Measurements from ENCODE around the gene CRISP3. TPM values are rescaled to one million over a fixed set of nuclear protein-coding genes. Genes with fewer than 3 reads are reported as not detected.

The CRISP3 gene
- total RNA-seq, 4 donors from 2014 or later, result not detected

GRCh38 chr6:49782293-49782692 is 38.1 kb upstream of the CRISP3 start:
- Histone ChIP-seq H3K4me3 (replicated peaks in 1 of 3) (no peak overlapping the region), H3K4me1 (no peaks in the 10 kb centered on the region), H3K27me3 (no peaks in the 10 kb centered on the region), H3K27ac (no peak overlapping the region), H3K36me3 (no peaks in the 10 kb centered on the region), H3K9me3 (no peaks in the 10 kb centered on the region)
- DNase-seq, result no peak
- WGBS, 2 donors, result 46 to 63% methylated on average over 1 of the region's 1 CpG
- intact Hi-C loops (cut with DNase I), result no loop called here
- TF ChIP-seq, protein P1, sequence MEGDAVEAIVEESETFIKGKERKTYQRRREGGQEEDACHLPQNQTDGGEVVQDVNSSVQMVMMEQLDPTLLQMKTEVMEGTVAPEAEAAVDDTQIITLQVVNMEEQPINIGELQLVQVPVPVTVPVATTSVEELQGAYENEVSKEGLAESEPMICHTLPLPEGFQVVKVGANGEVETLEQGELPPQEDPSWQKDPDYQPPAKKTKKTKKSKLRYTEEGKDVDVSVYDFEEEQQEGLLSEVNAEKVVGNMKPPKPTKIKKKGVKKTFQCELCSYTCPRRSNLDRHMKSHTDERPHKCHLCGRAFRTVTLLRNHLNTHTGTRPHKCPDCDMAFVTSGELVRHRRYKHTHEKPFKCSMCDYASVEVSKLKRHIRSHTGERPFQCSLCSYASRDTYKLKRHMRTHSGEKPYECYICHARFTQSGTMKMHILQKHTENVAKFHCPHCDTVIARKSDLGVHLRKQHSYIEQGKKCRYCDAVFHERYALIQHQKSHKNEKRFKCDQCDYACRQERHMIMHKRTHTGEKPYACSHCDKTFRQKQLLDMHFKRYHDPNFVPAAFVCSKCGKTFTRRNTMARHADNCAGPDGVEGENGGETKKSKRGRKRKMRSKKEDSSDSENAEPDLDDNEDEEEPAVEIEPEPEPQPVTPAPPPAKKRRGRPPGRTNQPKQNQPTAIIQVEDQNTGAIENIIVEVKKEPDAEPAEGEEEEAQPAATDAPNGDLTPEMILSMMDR (IDR thresholded peaks at IDR 0.05), result no peak
- TF ChIP-seq POLR2A (IDR thresholded peaks at IDR 0.05), result no peak

GRCh38 chr6:49776444-49776843 is 32.3 kb upstream of the CRISP3 start:
- TF ChIP-seq, protein P1 (IDR thresholded peaks at IDR 0.05), result no peak
- no peak for TF ChIP-seq POLR2A (IDR thresholded peaks at IDR 0.05)
- Histone ChIP-seq H3K4me1 (no peaks in the 10 kb centered on the region), H3K27ac (no peak overlapping the region), H3K27me3 (no peaks in the 10 kb centered on the region), H3K36me3 (no peaks in the 10 kb centered on the region), H3K4me3 (replicated peaks in 1 of 3) (no peak overlapping the region), H3K9me3 (no peaks in the 10 kb centered on the region)
- intact Hi-C loops (cut with DNase I), result no loop called here
- WGBS, 2 donors, result 24 to 27% methylated on average over 1 of the region's 1 CpG
- no peak for DNase-seq

DNA sequence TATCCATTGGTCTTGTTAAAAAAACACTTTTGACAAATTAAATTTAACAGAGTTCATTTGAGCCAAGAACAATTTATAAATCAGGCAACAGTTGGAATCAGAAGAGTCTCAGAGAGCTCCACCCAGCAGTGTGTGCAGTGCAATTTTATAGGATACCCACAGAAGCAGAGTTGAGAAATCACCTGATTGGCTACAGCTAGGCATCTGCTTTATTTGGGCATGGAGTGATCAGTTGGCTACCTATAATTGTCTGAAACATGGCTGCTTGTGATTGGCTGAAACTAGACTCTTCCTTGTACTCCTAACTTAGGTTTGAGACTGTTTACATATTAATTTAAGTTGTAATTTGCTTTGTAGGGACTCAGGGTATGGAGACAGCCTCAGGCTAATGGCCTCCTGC is 30.9 kb upstream of the CRISP3 start:
- no peak for DNase-seq
- Histone ChIP-seq H3K4me1 (no peaks in the 10 kb centered on the region), H3K9me3 (no peaks in the 10 kb centered on the region), H3K36me3 (no peaks in the 10 kb centered on the region), H3K27ac (no peak overlapping the region), H3K27me3 (no peaks in the 10 kb centered on the region), H3K4me3 (replicated peaks in 1 of 3) (no peak overlapping the region)
- TF ChIP-seq, protein P1 (IDR thresholded peaks at IDR 0.05), result no peak
- TF ChIP-seq POLR2A (IDR thresholded peaks at IDR 0.05), result no peak
- intact Hi-C loops (cut with DNase I), result no loop called here

DNA sequence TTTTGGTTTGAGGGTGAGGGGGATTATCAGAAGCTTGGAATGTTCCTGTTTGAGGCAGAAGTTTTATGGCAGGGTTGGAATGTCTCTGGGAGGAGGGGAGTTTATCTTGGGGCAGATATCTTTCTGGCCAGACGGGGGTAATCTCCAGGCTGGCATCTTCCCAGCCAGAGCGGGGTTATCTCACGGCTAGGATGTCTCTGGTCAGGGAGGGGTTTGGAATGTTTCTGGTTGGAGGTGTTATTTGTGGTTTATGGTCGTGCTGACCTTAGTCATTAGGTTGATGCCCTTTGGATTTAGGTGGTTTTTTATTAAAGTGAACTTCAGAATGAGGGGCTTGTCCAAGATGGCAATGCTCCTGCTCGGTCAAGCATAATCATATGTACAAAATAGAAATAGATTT is 28.1 kb upstream of the CRISP3 start:
- H3K9me3 ChIP-seq, result no peaks in the 10 kb centered on the region
- H3K4me3 ChIP-seq (replicated peaks in 1 of 3), result no peak overlapping the region
- H3K36me3 ChIP-seq, result no peaks in the 10 kb centered on the region
- 59 to 83% methylated on average over 5 of the region's 5 CpGs for WGBS, 2 donors
- no peak for DNase-seq
- no peak overlapping the region for H3K27ac ChIP-seq
- intact Hi-C loops (cut with DNase I), result no loop called here
- TF ChIP-seq, protein P1 (IDR thresholded peaks at IDR 0.05), result no peak
- no peak for TF ChIP-seq POLR2A (IDR thresholded peaks at IDR 0.05)
- no peaks in the 10 kb centered on the region for H3K4me1 ChIP-seq
- no peaks in the 10 kb centered on the region for H3K27me3 ChIP-seq

- no peak overlapping the region for H3K27ac ChIP-seq
- H3K4me3 ChIP-seq (replicated peaks in 1 of 3), result no peak overlapping the region
- no peaks in the 10 kb centered on the region for H3K27me3 ChIP-seq
- H3K36me3 ChIP-seq, result no peaks in the 10 kb centered on the region
- intact Hi-C loops (cut with DNase I), result no loop called here
- no peak for DNase-seq
- WGBS, 2 donors, result 78 to 85% methylated on average over 2 of the region's 2 CpGs
- no peaks in the 10 kb centered on the region for H3K9me3 ChIP-seq
- no peaks in the 10 kb centered on the region for H3K4me1 ChIP-seq
- TF ChIP-seq, protein P1 (IDR thresholded peaks at IDR 0.05), result no peak
- no peak for TF ChIP-seq POLR2A (IDR thresholded peaks at IDR 0.05)
These were observed 22.6 kb upstream of the CRISP3 start for GRCh38 chr6:49766762-49767161.

Data from thyroid gland (tissue), 4 donors.